GM18520 (cell line): ENCODE measurements around the gene TBX4.

Experiments used
- ATAC-seq: cut with Tn5 transposase; IDR thresholded peaks from one replicate; pipeline ENCODE4 v1.9.1; 2021; ENCODE audit not compliant: unreplicated experiment

The TBX4 gene

DNA sequence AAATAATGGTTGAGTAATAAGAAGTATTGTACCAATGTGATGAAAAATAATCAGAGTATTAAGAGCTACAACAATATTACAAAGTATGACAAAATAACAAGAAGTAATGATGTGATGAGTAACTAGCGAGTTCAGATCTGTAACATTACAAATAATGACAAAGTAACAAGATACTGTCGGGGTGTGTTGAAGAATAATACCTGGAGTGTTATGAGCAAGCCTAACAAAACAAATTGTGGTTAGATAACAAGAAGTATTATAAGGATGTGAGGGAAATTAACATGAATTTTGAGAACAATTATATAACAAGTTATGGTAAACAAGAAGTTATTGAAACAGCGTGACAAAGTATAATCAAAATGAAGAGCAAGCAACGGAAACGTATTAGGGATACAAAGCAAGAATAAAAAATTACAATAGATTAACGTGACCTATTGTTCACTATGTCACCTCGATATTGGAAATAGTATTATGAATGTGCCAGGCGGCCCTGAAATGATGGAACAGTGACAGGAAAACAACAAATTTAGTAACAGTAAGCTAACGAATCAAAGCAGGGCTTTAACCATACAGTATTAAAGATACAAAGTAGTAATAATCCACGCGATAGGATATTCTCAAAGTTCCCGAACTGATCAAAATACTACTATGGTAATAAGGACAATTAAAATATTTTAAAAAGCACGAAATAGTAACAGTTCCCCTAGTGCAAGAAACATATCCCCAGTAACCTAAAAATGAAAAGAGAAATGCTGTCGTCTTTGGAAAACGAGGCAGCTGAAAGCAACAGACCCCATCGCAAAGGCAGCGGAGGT is 1.6 kb downstream of the TBX4 start:
- ATAC-seq = no peak

DNA sequence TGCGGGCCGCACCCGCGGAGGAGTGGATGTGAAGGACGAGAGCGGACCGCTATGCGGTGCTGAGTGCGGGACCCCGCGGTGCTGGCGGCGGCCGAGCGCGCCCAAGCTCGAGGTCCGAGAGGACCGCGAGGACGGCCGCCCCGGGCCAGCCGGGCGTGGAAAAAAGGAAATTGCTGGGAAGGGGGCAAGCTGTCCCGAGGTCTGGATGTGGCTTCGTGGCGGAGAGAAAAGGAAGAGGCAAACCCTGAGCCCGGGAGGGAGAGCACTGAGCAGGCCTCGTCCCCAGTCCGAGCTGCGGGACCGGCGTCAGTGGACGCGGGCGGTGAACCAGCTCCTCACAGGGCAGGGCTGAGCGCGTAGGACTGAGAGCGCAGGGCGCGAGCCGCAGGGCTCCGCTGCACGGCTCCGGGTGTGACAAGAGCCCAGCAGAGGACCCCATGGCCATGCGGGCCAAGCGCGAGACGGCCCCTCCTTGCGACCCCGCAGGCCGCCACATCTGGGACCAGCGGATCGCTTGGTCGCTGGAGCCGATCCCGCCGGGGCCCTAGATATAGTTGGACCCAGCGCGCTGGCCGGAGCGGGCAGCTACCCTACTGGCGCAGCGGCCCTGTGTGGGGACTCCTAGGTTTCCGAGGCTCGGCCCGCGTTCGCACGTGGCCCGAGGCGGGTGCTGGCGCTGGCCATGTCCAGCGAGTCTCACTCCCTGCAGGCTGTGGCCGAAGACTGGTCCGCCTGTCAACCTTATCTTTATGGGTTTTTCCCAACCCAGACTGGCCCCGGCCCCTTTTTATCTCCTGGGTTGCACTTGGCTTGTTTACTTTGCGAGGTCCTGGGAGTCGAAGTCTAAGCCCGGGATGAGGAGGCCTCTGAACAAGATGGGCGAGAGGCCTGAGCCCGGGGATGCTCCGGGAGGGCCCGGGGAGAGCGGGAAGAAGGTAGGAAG is 2.4 kb downstream of the TBX4 start:
- ATAC-seq = no peak

DNA sequence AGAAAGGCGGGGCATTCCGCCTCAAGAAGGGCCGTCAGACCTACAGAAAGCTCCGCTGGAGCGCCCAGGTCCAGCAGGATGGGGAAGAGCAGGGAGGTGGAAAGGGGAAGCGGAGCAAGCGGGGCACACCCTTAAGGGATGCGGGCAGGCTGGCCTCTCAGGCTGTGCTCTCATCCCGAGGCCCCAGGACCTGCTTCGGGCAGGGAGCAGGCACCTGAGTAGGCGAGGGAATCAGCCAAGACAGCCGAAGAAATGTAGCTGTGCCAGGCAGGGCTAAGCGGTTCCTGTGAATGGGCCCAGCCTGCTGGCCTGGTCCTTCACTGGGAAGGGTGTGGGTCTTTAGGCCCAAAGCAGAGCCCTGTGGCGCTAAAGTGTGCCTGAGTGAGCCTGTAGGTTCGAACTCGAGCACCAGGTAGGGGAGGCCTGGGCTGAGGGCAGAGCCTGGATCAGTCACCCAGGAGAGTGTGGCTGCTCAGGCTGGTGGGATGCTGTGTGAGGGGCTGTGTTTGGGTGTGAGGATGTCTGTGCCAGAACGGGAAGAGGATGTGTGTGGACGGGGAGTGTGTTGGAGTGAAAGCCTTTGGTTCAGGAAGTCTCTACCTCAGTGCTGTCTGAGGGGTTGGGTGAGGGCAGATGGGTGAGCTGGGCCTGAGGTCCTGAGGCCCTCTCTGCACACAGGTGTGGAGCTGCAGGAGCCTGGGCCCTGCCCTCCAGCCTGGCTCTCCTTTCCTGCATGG is 3.3 kb downstream of the TBX4 start:
- no peak for ATAC-seq

GRCh38 chr17:61456061-61456681 is 3.9 kb downstream of the TBX4 start:
- ATAC-seq = no peak

DNA sequence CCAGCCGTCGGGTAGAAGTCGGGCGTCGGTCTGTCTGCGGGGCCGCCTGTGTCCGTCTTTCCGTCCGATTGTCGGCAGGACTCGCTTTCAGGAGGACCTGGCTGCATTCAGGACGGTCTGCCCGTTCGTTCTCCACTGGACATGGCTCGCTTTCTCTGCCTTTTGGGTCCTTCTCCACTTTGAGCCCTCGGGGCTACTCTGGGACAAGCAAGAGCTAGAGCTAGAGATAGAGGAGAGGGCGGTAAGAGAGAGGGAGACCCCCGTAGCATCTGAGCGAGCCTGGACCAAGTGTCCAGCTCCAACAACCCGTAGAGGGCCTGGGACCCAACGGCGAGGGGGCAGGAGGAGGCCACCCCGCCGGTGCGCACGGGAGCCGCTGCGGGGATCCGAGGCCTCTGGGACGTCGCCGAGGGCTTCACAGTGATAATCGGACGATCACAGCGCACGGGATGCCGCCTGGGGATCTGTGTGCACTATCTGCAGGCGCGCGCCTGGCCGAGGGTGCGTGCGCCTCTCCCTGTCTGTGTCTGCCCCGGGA is 4.5 kb downstream of the TBX4 start:
- ATAC-seq = no peak

GRCh38 chr17:61457226-61457983 is 5.2 kb downstream of the TBX4 start:
- ATAC-seq = no peak

DNA sequence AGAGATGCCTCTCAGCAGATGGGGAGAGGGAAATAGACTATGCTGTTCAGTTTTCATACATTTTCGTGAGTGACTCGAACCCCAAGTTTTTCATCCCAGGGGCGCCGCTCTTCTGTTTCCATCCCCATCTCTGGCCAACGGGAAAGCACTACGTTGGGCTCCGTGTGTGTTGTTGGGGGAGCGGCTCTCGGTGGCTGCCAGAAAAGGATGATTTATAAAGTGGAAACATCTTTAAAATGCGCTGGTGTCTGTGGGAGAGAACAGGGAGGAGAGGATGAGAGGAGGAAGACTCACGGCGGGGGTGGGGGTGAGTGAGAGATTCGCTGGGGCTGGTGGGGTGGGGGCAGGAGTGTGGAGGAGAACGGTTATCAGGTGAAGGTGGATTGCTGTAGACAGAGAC is 5.8 kb downstream of the TBX4 start:
- no peak for ATAC-seq

- no peak for ATAC-seq
Measured at GRCh38 chr17:61458421-61459141, 6.4 kb downstream of the TBX4 start.

DNA sequence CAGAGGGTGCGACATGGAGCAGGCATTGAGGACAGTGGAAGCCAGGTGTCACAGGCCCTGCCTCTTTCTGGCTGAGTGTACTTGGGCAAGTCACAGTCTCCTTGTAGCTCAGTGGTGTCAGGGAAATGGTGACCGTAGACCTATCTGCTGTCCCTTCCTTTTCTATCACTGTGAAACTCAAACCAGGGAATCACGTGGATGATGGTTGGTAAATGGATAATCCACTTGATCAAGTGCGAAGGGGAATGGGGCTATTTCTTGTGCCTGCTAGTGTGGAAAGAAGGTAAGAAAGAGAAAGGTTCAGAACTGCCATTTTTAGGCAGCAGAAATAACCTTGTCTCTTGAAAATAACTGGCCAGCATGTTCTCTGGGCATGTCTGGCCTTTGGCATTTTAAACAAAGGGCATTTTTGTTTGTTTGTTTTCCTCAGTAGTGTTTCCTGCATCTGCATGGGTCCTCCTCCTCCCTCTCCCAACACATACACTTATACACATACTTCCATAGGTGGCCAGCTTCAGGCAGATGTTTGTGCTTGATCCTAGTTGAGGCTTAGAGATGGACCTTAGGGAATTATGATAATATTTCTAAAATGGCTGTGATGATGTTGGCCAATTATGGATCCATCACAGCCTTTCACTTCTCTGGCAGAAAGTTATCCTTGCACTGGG is 7.1 kb downstream of the TBX4 start:
- no peak for ATAC-seq

DNA sequence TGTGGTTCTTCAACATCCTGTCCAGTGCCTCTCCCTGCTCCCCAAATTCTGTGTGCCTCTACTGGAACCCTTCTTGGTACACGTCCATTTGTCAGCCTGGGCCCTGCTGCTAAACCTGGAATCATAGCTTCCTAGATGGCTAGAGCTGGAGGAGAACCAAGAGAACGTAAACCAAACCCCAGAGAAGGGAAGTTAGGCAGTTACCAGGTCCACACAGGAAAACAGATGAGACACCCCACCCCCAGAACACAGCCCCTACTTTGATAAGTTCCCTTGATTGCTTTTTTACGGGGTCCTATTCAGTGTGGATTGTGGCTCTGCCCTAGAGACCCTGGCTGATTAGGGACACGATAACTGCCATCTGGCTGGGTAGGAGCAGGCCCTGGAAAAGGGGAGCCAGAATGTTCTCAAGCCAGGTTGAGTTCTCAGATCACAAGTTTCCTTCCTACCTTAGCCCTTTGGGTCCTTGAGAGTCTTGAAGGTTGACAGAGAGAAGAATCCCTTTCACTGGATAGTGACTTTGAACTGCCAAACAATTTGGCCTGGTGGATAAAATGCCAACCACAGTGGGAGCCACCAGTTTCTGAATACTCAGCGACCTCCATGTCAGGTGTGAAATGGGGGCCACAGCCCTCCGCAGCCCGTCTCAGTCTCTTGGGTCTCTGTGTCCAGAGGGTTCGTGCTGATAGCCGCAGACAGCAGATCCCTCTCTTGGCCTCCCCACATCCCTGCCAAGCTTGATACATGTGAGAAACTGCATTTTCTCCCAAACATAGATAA is 7.9 kb downstream of the TBX4 start:
- no peak for ATAC-seq

DNA sequence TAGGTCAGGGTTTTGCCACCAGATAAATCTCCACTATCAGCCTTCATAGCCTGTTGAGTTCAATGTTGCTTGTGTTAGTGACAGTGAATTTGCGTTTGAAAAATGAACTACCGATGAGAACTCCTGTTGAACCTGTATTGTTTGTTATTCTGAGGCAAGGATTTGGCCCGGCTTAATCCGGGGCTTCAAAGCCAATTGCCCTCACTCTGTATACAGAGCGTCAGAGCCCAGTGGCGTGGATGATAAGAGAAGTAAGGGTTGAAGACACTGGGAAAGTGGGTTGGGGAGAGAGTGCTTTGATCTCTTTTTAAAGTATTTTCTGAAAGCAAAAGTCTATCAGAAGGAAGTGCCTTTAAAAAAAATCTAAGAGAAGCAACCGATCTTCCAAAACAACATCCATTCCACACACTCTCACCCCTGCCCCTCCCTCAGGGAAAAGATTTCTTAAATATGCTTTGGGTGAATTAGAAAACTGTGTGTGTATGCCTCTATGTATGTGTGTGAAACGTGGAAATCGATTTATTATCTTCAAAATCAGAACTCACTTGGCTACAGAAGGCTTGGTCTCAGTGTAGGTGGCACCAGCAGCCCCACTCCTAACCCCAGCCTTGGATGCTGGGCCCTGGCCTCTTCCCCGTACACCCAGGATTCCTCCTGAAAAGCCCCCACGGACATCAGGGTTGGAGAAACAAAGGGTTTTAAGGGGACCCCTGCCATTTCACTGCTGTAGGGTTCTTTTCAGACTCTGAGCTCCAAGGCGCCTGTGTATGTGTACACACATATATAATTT is 8.8 kb downstream of the TBX4 start:
- no peak for ATAC-seq

- no peak for ATAC-seq
Measured at GRCh38 chr17:61461586-61461966, 9.4 kb downstream of the TBX4 start.

DNA sequence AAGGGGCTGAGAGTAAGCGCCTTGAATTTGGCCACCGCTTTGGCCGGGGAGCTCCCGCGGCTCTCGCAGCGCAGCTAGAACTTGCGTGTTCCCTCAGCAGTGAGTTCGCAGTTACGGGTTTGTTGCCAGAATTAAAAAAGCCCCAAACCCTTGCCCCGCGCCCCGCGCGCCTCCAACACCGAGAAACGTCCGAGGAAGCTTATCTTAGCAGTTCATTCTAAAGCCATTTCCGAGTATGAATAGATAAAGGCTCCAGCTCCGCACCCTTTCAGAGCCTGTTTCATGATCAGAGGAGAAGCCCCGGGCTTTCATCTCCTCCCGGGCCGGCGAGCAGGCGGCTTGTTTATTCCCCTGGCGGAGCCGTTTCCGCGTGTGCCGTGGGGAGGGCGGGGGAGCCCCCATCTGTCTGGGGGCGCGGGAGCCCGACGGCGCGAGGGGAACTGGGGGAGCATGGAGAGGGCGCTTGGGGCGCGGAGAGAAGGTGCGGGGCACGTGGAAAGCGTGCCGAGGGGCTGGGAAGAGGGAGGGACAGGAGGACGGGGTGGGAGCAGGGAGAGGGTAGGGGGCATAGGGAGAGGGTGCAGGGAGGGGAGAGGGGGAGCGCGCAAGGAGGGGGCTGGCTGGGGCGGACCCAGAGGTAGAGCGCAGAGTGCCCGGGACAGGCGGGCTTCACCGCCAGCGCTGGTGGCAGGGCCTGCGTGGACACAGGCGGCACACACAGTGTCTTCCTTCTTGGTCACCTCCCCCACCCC is 9.9 kb downstream of the TBX4 start:
- ATAC-seq = no peak

DNA sequence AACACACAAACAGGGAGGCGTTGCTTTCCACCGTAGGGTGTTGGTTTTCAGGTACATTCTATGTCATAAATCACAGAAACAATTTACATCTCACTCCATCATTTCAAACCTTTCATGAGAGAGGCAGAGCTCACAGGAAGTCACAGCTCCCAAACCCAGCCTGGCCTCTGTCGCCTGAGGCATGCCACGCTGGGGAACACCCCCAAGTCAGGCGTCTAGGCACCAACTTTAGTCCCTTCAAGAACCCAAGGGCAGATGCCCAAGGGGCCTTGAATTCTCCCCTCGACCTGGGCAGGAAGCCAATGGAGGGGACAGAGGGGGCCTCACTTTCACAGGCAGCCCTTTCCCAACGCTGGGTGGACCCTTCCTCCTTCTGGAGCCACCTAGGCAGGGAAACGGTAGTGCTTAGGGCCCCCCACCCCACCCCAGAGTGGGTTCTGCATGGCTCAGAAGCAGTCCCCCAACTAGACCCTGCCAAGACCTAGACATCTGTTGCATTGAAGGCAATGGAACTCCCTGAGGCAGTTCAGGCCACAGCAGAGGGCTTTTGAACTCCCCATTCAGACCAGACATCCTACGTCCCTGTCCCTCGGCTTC is 10.6 kb downstream of the TBX4 start:
- no peak for ATAC-seq

DNA sequence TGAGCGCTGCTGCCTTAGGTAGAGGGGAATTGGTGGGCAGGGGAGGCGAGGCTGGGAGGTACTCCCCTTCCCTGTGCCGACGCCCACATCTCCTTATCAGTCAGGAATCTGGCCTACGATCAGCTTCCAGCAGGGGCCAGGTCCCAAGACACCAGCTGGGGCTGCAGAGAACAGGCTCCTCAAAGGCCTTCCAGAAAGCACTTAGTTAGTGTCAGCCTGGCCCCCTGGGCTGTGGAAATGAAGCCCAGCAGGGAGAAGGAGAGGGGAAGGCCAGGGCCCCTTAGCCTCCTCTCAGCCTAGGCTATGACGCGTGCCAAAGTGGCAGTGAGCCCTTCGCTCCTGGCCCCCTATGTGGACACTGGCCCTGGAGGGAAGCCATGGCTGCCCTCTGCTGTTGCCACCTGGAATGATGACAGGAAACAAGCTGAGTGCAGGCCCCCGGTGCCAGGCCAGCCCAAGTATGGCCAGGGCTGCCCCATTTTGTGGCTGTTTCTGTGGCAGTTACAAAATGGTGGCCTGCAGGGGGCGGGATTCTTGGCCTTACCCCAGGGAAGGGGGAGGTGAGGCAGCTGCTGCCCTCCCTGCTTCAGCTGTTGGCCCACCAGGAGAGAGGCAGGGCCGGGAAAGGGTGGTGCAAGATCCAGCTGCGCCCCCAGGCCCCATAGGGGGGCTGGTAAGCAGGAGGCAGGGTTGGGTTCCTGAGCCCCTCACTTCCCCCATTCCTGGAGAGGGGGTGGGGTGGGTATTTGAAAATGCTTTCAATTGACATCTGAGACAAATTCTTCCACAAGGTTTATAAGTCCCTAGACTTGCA is 11.3 kb downstream of the TBX4 start:
- no peak for ATAC-seq
